Measurements from ENCODE around the gene CDR2.

The CDR2 gene

DNA sequence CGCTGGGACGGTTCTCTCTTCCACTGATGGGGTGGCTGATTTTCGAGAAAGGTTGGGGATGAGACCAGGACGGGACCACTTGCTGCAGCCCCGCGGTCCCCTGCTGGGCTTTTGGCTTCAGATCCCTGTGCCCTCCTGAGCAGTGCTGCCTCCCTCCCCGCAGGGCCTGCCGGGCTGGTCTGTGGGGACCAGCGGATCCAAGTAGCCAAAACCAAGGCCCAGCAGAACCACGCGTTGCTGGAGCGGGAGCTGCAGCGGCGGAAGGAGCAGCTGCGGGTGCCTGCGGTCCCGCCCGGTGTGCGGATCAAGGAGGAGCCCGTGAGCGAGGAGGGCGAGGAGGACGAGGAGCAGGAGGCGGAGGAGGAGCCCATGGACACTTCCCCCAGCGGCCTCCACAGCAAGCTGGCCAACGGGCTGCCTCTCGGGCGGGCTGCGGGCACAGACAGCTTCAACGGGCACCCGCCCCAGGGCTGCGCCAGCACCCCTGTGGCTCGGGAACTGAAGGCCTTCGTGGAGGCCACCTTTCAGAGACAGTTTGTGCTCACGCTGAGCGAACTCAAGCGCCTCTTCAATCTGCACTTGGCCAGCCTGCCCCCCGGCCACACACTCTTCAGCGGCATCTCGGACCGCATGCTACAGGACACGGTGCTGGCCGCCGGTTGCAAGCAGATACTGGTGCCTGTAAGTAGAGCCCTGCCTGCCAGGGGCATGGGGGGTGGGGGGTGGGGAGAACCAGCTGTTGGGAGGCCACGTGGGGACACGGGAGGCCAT, 48.6 kb downstream of the CDR2 start:
- no peak overlapping the region for H3K4me3 ChIP-seq (ENCODE audit: low read depth, low read length)
- TF ChIP-seq, protein P1, sequence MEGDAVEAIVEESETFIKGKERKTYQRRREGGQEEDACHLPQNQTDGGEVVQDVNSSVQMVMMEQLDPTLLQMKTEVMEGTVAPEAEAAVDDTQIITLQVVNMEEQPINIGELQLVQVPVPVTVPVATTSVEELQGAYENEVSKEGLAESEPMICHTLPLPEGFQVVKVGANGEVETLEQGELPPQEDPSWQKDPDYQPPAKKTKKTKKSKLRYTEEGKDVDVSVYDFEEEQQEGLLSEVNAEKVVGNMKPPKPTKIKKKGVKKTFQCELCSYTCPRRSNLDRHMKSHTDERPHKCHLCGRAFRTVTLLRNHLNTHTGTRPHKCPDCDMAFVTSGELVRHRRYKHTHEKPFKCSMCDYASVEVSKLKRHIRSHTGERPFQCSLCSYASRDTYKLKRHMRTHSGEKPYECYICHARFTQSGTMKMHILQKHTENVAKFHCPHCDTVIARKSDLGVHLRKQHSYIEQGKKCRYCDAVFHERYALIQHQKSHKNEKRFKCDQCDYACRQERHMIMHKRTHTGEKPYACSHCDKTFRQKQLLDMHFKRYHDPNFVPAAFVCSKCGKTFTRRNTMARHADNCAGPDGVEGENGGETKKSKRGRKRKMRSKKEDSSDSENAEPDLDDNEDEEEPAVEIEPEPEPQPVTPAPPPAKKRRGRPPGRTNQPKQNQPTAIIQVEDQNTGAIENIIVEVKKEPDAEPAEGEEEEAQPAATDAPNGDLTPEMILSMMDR (IDR thresholded peaks at IDR 0.05; ENCODE audit: borderline replicate concordance, insufficient read depth, low read depth, low read length), result no peak

DNA sequence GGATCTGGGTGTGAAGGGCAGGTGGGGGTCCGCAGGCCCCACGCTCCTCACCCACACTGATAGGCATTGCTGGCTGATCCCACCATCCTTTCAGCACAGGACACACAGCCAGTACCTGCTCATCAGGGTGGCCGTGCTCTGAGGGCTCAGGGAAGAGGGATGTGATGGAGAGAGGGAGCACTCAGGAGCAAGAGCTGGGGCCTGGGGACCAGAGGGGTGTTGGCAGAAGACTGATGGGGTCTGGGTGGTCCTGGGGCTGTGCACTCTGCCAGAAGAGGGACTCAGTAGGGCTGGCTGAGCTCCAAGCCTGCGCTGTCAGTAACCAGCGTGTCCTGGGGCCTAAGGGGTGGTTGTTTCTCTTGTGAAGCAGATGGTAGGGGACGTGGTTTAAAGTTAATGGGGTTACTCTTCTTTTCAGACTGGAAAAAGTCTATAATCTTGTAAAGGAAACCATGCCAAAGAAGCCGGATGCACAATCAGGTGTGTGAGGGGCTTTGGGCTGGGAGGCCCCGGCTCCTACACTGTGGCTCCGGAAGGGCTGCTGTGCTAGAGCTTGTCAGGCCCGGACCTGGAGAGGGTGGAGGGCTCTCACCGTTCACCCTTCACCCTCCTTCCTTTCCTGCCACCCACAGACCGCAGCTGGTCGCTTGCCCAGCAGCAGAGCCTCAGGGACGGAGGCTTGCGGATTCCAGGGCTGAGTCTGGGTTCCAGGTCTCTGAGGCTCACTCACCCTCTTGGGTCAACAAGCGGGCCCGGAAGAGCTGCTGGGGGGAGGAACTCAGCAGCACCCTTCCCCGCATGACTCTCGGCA, 49.4 kb downstream of the CDR2 start:
- TF ChIP-seq, protein P1 (IDR thresholded peaks at IDR 0.05; ENCODE audit: borderline replicate concordance, insufficient read depth, low read depth, low read length), result no peak
- no peak overlapping the region for H3K4me3 ChIP-seq (ENCODE audit: low read depth, low read length)

DNA sequence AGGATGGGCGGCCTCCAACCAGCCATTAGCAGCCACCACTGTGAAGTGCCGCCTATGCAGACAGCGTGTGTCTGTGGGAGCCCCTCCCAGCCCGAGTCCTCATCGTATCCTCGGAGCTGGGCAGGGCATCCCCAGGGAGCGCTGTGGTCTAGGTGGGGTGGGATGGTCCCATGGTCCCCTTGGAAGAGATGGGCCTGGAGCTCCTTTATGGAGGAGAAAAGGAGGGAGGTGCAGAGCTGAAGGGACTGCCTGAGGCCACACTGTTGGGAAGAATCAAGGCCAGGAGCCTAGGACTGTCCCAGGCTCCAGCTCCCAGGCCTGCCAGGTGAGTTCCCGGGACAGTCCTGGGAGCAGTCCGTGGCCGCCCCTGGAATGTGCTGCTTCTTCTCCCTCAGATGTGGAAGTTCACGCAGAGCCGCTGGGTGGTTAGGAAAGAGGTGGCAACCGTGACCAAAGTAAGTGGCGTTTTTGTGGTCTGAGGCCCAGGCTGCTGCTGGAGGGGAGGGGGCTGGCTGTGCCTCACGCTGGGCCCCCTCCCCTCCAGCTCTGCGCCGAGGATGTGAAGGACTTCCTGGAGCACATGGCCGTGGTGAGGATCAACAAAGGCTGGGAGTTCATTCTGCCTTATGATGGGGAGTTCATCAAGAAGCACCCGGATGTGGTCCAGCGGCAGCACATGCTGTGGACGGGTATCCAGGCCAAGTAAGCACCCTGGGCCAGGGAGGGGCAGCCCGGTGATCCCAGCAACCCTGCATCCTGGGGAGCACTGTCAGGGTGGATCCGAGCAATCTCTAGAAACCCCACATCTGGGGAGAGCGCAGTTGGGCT, 50.2 kb downstream of the CDR2 start:
- H3K4me3 ChIP-seq (ENCODE audit: low read depth, low read length), result no peak overlapping the region
- TF ChIP-seq, protein P1 (IDR thresholded peaks at IDR 0.05; ENCODE audit: borderline replicate concordance, insufficient read depth, low read depth, low read length), result no peak

DNA sequence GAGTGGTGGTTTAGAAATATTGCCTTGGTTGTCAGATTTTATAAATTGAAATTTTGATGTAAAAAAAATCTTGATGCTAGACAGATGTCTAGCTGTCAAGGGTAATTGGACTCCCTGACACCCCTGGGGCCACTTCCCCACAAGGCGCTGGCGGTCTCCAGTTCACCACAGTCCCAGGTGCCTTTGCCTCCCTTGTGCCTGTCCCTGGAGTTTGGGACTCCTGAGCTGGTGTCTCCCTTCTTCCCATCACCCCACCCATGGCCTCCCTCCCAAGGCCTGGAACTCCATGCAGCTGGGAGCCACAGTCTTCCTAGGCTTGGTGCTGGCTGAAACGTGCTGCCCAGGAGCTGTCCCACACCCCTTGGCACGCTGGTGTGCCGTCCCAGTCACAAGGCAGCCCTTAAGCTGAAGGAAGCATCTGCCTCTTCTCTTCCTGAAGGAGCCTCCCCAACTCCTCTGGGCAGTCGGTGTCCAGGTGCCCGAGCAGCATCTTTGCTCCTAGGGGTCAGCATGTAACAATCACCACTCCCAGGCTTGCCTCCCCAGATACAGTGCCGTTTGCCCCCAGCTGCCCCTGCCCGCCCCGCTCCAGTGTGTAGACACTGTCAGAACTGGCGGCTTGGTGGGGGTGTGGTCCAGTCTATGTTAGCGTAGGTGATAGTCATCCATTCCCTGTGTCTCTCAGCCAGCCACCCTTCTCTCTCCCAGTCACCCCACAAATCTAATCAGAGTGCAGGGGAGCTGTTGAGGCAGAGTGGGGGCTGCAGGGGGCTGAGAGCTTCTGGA, 51.1 kb downstream of the CDR2 start:
- H3K4me3 ChIP-seq (ENCODE audit: low read depth, low read length), result no peak overlapping the region
- TF ChIP-seq, protein P1 (IDR thresholded peaks at IDR 0.05; ENCODE audit: borderline replicate concordance, insufficient read depth, low read depth, low read length), result no peak

DNA sequence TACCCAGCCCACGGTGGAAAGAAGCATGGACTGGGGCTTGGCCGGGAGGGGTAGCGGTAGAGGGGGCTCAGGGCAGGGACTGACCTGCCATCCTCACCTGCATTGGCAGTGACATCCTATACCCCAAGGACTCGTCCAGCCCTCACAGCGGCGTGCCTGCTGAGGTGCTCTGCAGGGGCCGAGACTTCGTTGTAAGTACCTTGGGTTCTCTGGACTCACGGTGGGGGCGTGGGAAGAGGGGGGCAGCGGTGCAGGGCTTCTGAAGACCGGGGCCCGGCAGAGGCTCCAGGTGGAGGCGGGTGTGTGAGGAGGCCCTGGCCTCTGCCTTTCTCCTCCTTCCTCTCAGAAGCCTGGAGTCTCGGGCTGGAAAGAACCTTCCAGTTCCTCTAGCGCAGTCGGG, 51.7 kb downstream of the CDR2 start:
- TF ChIP-seq, protein P1 (IDR thresholded peaks at IDR 0.05; ENCODE audit: borderline replicate concordance, insufficient read depth, low read depth, low read length), result no peak
- no peak overlapping the region for H3K4me3 ChIP-seq (ENCODE audit: low read depth, low read length)

DNA sequence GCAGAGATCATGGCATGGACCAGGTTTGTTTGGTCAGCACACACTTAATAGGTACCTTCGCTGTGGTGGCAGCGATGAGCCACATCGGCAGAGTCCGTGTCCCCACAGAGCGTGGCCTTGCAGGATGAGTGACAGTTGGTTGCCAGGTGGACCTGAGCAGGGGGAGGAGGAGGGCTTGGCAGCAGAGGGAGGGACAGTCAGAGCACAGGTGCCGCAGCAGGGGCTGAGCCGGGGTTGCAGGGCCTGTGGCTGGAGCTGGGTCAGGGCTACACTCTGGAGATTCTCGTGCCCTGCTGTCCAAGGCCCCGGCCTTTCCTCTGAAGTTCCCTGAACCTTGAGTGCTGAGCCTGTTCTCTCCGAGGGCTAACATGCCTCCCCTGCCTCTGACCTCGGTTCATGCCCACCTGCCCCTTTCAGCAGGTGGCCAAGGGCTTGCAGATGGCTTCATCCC, 52.4 kb downstream of the CDR2 start:
- TF ChIP-seq, protein P1 (IDR thresholded peaks at IDR 0.05; ENCODE audit: borderline replicate concordance, insufficient read depth, low read depth, low read length), result no peak
- H3K4me3 ChIP-seq (ENCODE audit: low read depth, low read length), result no peak overlapping the region
